ENCODE data around the gene SRSF12.
"Not testable (repeated sequence)": the region's sequence is repeated elsewhere in the genome, so short reads cannot be mapped to it uniquely, and the experiment has no call there.

The SRSF12 gene

GRCh38 chr6:89128256-89128671, 10.4 kb upstream of the SRSF12 start:
- not testable (repeated sequence) for FAIRE-seq

DNA sequence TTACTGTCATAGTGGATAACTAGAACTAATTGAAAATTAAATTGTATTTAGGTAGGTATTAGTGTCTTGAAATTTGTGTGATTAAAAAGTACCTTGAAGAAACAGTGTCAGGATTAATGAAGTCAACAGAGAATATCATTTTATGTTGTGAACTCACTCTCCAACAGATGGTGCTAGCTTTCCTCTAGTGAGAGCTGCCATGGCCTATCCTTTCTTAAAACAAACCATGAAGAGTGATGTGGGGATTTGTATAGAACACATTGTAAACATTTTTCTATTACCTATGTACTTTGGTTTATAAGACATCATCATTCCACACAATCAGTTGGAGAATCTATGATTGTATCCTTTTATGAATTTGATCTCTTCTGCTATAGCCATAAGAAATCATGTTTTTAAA, 4.8 kb upstream of the SRSF12 start:
- peak; percentile 99 for FAIRE-seq

DNA sequence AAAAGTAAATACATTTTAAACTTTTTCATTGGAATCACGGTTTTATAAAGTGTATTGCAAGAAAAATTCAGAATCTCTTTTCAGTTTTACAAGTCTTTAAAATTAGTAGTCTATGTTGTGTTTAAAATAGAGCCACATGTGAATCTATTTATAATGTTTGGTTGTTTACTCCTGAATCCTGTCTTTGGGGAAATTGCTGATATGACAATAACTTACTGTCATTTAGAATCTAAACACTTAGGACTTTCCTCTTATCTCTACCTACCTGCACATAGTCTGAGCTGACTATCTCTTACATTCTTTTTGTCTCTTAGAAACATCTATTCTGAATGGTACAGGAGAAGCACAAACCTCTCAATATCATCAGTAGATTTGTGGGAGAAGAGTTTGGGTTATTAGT, 4.1 kb upstream of the SRSF12 start:
- FAIRE-seq, result no peak

- FAIRE-seq, result peak; percentile 78
Measured at GRCh38 chr6:89120371-89120770, 2.5 kb upstream of the SRSF12 start.

DNA sequence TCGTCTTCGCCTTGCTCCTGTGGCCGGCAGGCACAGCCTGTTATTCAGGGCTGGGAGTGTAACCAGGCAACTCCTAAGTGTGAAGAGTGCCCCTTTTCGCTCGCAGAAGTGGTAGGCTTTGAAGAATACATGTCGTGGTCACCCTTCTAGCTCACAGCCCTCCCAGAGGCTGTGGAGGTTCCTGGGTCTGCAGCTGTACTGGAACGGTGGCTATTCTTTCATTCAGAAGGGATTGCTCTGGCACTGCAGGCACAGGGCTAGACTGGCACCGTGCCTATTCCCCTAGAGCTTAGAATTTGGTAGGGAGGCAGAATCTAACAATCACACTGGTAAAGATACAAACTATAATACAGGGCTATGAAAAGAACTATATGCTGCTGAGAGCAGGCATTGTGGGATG, 1.1 kb upstream of the SRSF12 start:
- FAIRE-seq, result no peak

DNA sequence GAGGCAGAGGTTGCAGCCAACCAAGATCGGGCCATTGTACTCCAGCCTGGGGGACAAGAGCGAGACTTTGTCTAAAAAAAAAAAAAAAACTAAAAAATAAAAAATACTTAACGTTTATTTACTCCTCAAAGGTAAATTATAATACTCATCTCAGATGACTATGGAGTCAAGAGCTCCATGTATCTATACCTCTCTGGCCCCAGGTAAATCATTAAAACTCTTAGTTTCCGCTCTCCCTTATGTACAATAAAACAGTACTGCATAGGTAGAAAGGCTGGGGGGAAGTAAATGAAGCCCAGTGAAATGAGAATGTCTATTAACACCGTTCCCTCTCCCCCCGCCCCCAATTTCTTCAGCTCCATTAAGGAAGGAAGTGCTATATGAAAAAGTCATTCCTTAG, 1.2 kb downstream of the SRSF12 start:
- peak; percentile 27 for FAIRE-seq

DNA sequence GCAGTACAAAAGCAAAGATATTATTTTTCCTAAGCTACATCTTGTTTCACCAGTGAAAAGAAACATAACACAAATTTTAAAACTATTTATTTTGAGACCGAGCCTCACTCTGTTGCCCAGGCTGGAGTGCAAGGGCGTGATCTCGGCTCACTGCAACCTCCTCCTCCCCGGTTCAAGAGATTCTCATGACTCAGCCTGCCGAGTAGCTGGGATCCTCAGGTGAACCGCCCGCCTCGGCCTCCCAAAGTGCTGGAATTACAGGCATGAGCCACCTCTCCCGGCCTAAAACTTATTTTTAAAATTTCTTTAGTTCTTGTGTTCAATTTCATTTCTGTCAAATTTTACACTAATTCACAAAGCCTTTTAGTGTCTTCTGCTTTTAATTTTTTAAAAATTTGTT, 5.9 kb downstream of the SRSF12 start:
- FAIRE-seq, result no peak

DNA sequence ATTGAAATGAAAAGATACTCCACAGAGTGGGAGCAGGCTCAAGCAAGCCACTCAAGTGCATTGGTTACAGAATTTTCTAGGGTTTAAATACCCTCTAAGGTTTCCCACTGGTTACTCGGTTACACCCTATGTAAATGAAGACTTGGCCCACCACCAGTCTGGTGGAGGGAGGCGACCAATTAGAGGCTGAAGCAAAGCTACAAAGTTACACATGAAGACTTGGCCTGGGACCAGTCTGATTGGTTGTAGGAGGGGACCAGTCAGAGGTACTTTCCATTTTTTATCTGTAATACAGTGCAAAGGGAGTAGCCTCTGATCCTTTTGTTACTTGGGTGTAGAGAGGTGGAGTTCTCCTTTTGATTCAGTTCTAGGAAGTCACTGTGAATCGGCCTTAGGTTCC, 7.6 kb downstream of the SRSF12 start:
- no peak for FAIRE-seq

- FAIRE-seq, result no peak
Measured at GRCh38 chr6:89100114-89100513, 17.8 kb downstream of the SRSF12 start.

DNA sequence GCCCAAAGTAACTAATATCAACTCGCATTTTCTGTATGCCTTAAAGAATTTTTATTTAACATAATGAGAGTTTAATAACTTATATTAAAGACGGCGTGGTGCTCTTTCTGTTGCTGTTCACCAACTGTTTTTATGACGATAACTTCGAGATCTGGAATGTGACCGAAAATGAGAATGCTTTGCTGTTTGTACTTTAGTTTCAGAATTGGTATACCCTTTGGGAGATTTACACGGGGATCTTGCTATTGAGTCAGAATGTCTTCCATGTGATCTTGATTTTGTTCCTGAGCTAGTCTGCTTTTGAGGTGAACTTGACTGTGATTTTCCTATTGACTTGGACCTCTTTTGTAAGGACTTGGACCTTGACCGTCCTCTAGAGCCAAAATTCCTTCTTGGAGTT, 19.4 kb downstream of the SRSF12 start:
- FAIRE-seq, result no peak

DNA sequence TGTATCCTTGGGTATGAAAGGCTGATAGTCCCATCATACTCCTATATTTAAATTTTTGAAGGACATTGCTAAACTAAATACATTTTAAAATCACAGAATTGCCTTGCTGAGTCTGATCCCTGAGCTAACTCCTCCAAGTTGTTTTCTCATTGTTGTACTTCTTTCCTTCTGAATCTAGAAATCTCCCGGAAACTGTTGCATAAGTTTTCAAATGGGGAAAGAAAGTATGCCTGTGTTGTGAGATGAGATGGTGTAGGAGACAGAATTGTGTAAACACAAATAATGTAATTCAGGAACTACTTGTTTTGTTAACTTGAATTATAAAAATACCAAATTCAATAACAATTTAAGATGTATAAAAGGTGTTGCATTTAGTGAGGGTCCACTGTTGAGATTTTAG, 30.0 kb downstream of the SRSF12 start:
- FAIRE-seq, result no peak

- no peak for FAIRE-seq
Measured at GRCh38 chr6:89085409-89086205, 32.3 kb downstream of the SRSF12 start.

DNA sequence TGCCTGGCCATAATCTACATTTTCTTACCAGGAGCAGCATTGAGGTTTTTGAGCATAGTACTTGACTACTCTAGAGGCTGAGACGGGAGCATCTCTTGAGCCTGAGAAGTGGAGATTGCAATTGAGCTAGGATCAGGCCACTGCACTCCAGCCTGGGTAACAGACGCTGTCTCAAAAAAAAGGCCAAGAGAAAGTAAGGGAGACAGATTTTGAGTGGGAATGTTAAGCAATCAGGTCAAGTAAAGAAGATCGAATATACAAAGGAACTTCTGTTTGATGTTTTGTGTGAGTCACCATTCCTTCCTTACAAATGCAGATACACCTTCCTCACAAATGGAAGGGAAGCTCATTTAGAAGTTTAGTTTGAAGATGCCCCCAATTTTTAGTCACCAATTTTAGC, 32.9 kb downstream of the SRSF12 start:
- FAIRE-seq, result no peak

GRCh38 chr6:89084542-89084941, 33.3 kb downstream of the SRSF12 start:
- no peak for FAIRE-seq

GRCh38 chr6:89082486-89082891, 35.4 kb downstream of the SRSF12 start:
- FAIRE-seq, result no peak

DNA sequence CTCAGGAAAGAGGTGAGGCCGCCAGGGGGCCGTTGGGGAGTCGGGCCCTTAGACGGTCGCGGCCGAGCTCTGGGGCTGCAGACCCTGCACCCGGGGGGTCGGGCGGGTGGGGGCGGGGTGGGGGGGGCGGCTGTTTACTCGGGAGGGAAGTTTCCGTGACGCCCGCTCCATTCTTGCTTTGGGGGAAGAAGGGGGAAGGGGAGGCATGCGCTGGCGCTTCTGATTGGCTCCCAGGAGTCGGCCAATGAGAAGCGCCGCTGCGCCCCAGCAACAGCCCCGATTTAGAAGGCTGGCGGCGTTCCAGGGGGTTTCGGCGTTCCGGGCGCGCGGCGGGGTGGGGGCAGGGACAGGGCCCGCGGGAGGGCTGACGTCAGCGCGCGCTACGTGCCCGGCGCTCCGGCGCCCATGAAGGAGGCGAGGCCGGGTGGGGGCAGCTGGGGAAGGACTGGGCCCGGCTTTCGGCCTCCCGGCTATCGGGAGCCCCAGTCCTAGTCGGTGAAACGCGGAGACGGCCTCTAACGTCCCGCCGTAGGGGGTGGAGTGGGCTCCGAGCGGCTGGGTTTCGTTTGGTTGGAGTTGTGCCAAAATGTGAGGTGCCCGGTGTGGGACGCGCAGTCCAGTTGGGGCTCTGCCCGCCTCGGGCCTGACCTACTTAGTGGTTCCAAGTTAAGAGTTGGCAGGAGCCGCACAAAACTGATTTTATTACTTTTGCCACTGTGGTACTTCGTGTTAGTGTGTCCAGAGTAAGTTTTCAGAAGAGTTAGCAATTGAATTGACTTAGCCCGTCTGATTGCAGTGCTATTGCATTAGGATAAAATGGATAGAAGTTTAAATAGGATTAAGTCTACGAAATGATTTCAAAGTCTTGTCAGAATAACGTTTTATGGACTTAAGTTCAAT, 36.2 kb downstream of the SRSF12 start:
- no peak for FAIRE-seq

GRCh38 chr6:89081129-89081422, 36.8 kb downstream of the SRSF12 start:
- FAIRE-seq, result no peak

- no peak for FAIRE-seq
Measured at GRCh38 chr6:89080281-89081128, 37.4 kb downstream of the SRSF12 start, which contains the start of gene PNRC1. TSS of gene PNRC1 (plus strand) at chr6:89080751. CDS start at chr6:89080895, 144 bp downstream.

GRCh38 chr6:89079511-89080234, 38.2 kb downstream of the SRSF12 start:
- FAIRE-seq, result peak; percentile 89

DNA sequence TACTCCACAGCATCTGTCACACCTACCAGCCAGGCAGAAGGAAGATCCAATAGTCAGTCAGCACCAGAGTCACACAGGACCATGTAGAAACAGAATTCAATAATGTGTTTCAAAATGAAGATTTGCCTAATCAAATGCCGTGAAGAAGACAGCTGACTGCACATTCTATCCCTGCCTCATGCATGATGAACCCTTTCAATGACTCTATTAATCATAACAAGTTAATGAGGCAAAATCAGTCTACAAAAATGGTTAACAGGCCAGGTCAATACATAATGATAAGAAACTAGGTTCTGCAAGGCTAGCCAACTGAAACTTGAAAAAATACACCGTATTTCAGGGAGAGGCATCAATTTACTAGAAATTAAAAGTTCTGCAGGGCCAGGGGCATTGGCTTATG, 44.0 kb downstream of the SRSF12 start:
- no peak for FAIRE-seq

DNA sequence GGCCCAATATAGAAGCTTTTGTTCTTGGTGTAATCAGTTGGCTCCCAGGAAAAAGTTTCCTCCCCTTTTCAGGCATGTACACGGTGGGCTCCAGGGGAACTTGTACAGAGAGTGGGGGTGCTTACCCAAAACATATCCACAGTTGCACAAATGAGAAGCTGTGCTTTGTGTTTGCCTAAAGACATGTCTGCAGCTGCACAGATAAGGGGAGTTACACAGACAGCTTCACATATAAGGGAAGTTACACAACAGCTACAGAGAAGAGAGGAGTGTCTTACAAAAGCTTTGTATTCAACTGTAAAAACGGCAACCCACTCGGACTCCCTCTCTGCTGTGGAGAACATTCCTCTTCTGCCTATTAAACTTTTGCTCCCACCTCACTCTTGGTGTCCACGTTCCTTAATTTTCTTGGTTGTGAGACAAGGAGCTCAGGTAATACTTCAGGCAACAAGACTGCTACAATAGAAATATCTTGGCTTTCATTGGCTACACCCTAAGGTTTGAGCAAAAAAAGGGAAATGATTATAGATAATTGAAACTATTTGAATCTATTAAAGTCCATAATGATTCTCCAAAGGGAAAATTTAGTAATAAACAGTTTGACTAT, 44.8 kb downstream of the SRSF12 start:
- FAIRE-seq, result no peak

GRCh38 chr6:89071036-89071435, 46.8 kb downstream of the SRSF12 start:
- no peak for FAIRE-seq

Data from islet of Langerhans (tissue), 1 donor.